Colon (tissue), 2 donors: Measurements from ENCODE around the gene IKZF3.
"Not testable (repeated sequence)": the region's sequence is repeated elsewhere in the genome, so short reads cannot be mapped to it uniquely, and the experiment has no call there.

ENCODE experiments used
- FAIRE-seq: peaks from 2 replicates; lab custom pipeline; 2012; peaks lifted over from hg19 to GRCh38; lab: Jason Lieb, UNC
- donor health status: control.
- donor health status: control.

IKZF3 gene

GRCh38 chr17:39738983-39739884 is 124.9 kb downstream of the IKZF3 start:
- FAIRE-seq, result no peak

DNA sequence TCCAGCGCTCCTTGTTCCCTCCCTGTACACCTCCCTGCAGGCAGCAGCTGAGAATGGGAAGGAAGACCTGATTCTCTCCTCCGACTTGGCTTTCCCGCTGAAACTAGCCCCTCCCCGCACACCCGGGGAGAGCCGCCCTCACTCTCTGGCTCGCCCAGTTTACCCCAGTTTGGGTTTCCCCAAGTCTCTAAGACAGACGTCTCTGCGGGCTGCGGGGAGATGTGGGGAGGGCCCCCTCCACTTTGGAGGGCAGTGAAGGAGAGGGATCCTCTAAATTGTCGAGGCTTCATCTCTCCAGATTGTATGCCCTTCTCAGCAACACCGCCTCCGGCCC is 125.6 kb downstream of the IKZF3 start:
- FAIRE-seq, result no peak

DNA sequence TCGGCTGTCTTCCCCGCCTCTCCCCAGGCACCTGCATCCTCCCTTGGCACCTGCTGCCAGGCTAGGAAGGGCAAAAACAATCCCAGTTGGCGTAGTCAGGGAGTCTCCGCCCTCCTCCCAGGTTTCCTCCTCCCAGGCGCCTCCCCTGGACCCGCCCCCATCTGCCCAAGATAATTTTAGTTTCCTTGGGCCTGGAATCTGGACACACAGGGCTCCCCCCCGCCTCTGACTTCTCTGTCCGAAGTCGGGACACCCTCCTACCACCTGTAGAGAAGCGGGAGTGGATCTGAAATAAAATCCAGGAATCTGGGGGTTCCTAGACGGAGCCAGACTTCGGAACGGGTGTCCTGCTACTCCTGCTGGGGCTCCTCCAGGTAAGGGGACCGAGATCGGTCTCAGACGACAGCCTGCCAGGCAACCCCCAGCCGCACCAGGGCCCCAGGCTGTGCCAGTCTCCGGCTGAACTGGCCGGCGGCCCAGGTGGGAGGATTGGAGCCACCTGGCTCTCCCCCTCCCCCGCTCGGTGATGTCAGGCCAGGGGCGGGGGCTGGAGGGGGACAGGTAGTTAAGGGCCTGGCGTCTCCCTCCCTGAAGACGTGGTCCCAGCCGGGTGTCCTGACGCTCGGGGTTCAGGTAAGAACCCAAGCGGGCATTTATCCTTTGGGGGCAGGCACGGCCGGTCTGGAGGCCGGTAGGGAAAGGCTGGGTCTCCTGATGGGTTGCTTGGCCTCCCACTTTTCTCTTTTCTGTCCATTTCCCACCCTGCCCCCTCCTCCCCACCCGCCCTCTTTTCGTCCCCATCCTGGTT is 126.1 kb downstream of the IKZF3 start, which contains the start of gene GRB7:
Gene GRB7 (plus strand): TSS at position 179 of the 808 bp plus-strand sequence. CDS start 4,364 bp downstream, outside the sequence.
- no peak for FAIRE-seq

GRCh38 chr17:39737206-39737759 is 126.8 kb downstream of the IKZF3 start:
- no peak for FAIRE-seq

- no peak for FAIRE-seq
Observed at GRCh38 chr17:39736319-39737165, 127.6 kb downstream of the IKZF3 start.

DNA sequence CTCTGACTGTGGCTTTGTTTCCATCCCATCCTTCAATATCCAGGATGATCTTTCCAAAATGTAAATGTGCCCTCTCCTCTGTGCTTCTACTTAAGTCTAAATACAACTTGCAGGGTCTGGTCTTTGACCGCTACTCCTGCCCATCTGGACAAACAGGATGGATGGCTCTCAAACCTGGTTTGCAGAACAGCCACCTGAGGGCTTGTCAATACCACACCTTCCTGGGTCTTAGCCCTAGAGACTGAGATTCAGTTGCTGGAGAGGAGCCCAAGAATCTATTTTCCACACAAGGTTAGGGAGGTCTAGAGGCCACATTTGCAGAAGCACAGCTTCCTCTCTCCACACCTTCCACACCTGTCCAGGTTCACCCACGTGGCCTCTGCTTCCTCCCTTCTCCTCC is 128.2 kb downstream of the IKZF3 start:
- no peak for FAIRE-seq

DNA sequence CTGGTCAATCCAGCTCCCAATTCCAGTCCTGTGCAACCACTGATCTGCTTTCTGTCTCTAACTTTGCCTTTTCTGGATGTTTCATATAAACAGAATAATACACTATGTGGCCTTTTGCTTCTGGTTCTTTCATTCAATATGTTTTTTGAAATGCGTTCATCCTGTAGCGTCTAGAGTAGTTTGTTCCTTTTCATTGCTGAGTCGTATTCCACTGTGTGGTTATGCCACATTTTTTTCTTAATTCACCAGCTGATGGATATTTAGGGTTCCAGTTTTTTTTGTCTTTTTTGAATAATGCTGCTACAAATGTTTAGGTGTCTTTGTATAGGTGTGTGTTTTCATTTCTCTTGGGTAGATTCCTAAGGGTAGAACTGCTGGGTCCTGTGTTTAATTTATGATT is 131.5 kb downstream of the IKZF3 start:
- no peak for FAIRE-seq

- no peak for FAIRE-seq
Observed at GRCh38 chr17:39730095-39730921, 133.8 kb downstream of the IKZF3 start, which contains the start of gene MIEN1. Gene MIEN1 (minus strand): TSS chr17:39730532. CDS start chr17:39730495, 37 bp downstream.

DNA sequence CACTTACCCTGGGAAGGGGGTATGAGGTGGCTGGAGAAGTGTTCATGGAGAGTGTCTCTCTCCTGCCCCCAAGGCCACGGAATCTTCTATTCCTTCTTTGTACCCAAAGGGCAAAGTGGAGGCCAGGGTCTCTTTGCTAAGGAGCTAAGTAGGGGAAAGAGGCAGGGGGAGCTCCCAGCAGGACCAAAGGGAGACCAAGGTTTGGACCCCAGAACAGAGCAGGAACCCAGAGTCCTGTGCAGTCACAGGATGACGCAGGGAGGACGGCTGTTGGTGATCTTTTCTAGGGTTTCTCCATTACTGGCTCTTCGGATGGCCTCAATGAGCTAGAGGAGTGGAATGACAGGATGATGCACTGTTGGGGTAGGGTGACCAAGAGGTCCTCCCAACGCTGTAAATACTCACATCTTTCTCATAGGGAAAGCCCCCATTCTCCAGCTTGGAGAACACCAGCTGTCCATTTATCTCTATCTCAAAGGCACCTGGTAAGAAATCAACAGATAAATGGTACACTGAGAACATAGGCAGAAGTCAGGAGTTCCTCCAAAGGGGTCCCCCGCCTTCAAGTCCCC is 134.7 kb downstream of the IKZF3 start:
- no peak for FAIRE-seq

GRCh38 chr17:39727556-39727955 is 136.6 kb downstream of the IKZF3 start:
- no peak for FAIRE-seq

DNA sequence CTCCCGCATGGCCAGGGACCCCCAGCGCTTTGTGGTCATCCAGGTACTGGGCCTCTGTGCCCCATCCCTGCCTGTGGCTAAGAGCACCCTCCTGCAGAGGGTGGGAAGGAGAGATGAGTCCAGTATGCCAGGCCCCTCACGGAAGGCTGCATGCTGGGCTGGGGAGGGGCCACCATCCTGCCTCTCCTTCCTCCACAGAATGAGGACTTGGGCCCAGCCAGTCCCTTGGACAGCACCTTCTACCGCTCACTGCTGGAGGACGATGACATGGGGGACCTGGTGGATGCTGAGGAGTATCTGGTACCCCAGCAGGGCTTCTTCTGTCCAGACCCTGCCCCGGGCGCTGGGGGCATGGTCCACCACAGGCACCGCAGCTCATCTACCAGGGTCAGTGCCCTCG is 137.5 kb downstream of the IKZF3 start:
- no peak for FAIRE-seq

- FAIRE-seq, result not testable (repeated sequence)
Observed at GRCh38 chr17:39725923-39726322, 138.2 kb downstream of the IKZF3 start.

DNA sequence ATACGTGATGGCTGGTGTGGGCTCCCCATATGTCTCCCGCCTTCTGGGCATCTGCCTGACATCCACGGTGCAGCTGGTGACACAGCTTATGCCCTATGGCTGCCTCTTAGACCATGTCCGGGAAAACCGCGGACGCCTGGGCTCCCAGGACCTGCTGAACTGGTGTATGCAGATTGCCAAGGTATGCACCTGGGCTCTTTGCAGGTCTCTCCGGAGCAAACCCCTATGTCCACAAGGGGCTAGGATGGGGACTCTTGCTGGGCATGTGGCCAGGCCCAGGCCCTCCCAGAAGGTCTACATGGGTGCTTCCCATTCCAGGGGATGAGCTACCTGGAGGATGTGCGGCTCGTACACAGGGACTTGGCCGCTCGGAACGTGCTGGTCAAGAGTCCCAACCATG is 139.4 kb downstream of the IKZF3 start:
- no peak for FAIRE-seq

DNA sequence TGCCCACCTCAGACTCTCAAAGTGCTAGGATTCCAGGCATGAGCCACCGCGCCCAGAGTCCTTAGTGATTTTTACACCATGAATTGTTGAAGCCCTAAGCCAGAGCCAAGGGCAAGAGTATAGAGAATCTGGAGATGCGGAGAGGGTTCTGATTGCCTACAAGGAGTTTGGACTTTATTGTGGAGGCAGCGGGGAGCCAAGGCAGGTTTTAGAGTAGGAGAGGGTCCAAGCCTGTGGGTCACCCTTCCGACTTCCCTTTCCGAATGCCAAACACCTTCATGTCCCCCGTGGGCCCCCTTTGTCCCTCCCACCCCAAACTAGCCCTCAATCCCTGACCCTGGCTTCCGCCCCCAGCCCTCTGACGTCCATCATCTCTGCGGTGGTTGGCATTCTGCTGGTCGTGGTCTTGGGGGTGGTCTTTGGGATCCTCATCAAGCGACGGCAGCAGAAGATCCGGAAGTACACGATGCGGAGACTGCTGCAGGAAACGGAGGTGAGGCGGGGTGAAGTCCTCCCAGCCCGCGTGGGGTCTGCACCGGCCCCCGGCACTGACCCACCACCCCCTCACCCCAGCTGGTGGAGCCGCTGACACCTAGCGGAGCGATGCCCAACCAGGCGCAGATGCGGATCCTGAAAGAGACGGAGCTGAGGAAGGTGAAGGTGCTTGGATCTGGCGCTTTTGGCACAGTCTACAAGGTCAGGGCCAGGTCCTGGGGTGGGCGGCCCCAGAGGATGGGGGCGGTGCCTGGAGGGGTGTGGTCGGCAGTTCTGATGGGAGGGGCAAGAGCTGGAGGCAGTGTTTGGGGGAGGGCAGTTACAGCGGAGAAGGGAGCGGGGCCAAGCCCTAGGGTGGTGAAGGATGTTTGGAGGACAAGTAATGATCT is 140.9 kb downstream of the IKZF3 start:
- FAIRE-seq, result no peak

- no peak for FAIRE-seq
Observed at GRCh38 chr17:39722104-39722503, 142.0 kb downstream of the IKZF3 start.

DNA sequence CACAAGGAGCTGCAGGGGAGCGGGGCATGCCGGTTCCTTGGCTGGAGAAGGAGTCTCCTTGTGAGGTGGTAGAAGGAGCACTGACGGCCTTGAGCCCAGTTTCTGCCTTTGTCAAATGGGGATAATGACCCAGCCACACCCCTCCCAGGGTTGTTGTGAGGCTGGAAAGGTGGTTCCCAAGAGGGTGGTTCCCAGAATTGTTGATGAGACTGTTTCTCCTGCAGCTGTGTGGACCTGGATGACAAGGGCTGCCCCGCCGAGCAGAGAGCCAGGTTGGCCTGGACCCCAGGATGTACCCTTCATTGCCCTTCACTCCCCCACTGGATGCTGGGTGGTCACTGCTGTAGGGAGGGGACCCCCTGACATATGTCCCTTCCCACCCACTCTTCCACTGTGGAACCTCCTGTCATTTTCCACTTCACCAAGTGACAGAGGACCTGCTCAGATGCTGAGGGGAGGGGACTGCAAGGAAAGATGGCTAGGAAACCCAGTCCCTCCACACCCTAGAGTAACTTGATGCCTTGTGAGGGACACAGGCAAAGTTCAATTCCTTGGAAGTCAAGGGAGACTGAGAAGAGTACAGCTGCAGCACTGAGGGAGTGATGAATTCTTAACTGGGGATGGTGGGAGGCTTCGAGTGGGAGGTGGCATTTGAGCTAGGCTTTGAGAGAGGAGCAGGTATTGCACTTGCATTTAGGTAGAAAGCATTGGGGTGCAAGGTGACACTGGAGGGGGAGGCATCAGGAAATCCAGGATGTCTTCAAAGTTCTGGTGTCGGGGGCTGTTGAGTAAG is 144.4 kb downstream of the IKZF3 start:
- no peak for FAIRE-seq

GRCh38 chr17:39717660-39718059 is 146.5 kb downstream of the IKZF3 start:
- FAIRE-seq, result no peak

DNA sequence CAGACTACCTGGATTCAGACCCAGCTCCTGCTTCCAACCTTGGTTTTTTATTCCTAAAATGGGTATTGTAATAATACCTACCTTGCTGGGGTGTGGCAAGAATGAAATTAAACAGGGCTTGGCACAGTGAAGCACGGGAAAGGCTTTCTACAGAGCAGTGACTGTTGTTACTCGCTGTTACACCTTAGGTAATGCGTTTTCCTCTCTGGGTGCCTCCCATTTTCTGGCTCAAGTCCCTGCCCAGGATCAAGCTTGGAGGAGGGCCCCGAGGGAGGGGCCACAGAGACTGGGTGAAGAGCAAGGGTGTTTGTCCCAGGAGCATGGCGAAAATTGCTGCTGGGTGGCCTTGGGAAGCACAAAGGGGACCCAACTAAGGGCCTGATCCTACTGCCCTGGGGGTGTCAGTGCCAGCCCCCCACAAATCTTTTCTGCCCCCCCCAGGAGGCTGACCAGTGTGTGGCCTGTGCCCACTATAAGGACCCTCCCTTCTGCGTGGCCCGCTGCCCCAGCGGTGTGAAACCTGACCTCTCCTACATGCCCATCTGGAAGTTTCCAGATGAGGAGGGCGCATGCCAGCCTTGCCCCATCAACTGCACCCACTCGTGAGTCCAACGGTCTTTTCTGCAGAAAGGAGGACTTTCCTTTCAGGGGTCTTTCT is 147.1 kb downstream of the IKZF3 start:
- FAIRE-seq, result no peak
